ENCODE data around the gene ATP6V1C2. TPM values are rescaled to one million over a fixed set of nuclear protein-coding genes. Genes with fewer than 3 reads are reported as not detected.

The ATP6V1C2 gene
- total RNA-seq, 1 experiment from 2014 or later, result 2.0 TPM

- H3K9me2 ChIP-seq (ENCODE audit: insufficient read depth), result no peaks in the 10 kb centered on the region
- POLR2A ChIA-PET, result no interaction called here
- no peak overlapping the region for H3K4me2 ChIP-seq (ENCODE audit: low read length)
- ATAC-seq (no peak), DNase-seq (ENCODE audit: low read depth, low spot score) (no peak)
- no peak overlapping the region for H2AFZ ChIP-seq (ENCODE audit: low read depth, low read length, poor library complexity, severe bottlenecking)
- no peaks in the 10 kb centered on the region for H3K27me3 ChIP-seq (ENCODE audit: insufficient read depth, low read length)
- H3K79me2 ChIP-seq (ENCODE audit: insufficient read depth, low read length), result no peaks in the 10 kb centered on the region
- H3K4me3 ChIP-seq (replicated peaks in 1 of 2; ENCODE audit: low read depth in 1 of 2, low read length in 2 of 2), result no peak overlapping the region
- no TSS peak for BruUV-seq (replicated peaks)
- no peak overlapping the region for H3K9ac ChIP-seq (ENCODE audit: low read length)
- RAD21 ChIA-PET (ENCODE audit: low non-redundant PET in 1 of 2, low total read pairs in 2 of 2, uncharacterized antibody in 2 of 2, unreplicated experiment in 2 of 2), result no interaction called here
- CTCF ChIA-PET, result no interaction called here
- intact Hi-C loops (cut with micrococcal nuclease), result no loop called here
- H3K4me1 ChIP-seq (ENCODE audit: control insufficient read depth in 1 of 2, insufficient read depth in 2 of 2, low read length in 2 of 2), result peaks cover 11 to 30% of the 10 kb centered on the region in 2 experiments
- H3K9me3 ChIP-seq (ENCODE audit: control insufficient read depth in 1 of 2, insufficient read depth in 1 of 2, low read depth in 1 of 2, low read length in 2 of 2), result no peaks in the 10 kb centered on the region
- no peak for TF ChIP-seq ATF3 (IDR thresholded peaks at IDR 0.05)
- no peak for TF ChIP-seq SRF (IDR thresholded peaks at IDR 0.05; ENCODE audit: low read depth)
- no peak for TF ChIP-seq FOSL1 (IDR thresholded peaks at IDR 0.05; ENCODE audit: low read depth)
- TF ChIP-seq CBX3 (IDR thresholded peaks at IDR 0.05; ENCODE audit: low read depth), result no peak
- TF ChIP-seq TCF7L2 (IDR thresholded peaks at IDR 0.05; ENCODE audit: borderline replicate concordance, extremely low read depth, insufficient read depth, insufficient read length), result no peak
- TF ChIP-seq JUND (IDR thresholded peaks at IDR 0.05), result no peak
- TF ChIP-seq ZNF274 (IDR thresholded peaks at IDR 0.05; ENCODE audit: low read depth, low read length), result no peak
- no peak for TF ChIP-seq POLR2A (IDR thresholded peaks at IDR 0.05; ENCODE audit: borderline replicate concordance, extremely low read depth, insufficient read depth, insufficient read length)
- H4K20me1 ChIP-seq (ENCODE audit: insufficient read depth), result no peaks in the 10 kb centered on the region
- no peak overlapping the region for H3K27ac ChIP-seq (ENCODE audit: low read depth, low read length)
- H3K36me3 ChIP-seq (ENCODE audit: control insufficient read depth in 1 of 2, insufficient read depth in 2 of 2, low read length in 2 of 2), result no peaks in the 10 kb centered on the region
These were observed 42.0 kb downstream of the ATP6V1C2 start for GRCh38 chr2:10763461-10763800.

- H3K9me2 ChIP-seq (ENCODE audit: insufficient read depth), result no peaks in the 10 kb centered on the region
- H3K4me1 ChIP-seq (ENCODE audit: control insufficient read depth in 1 of 2, insufficient read depth in 2 of 2, low read length in 2 of 2), result peaks cover 11 to 30% of the 10 kb centered on the region in 2 experiments
- POLR2A ChIA-PET, result no interaction called here
- no peaks in the 10 kb centered on the region for H4K20me1 ChIP-seq (ENCODE audit: insufficient read depth)
- no peak overlapping the region for H3K27ac ChIP-seq (ENCODE audit: low read depth, low read length)
- BruUV-seq (replicated peaks), result no TSS peak
- TF ChIP-seq REST (IDR thresholded peaks at IDR 0.05; ENCODE audit: low read depth) (no peak), TCF7L2 (IDR thresholded peaks at IDR 0.05; ENCODE audit: borderline replicate concordance, extremely low read depth, insufficient read depth, insufficient read length) (no peak), CBX3 (IDR thresholded peaks at IDR 0.05; ENCODE audit: low read depth) (no peak), RAD21 (IDR thresholded peaks at IDR 0.05; ENCODE audit: low read depth) (no peak), SP1 (IDR thresholded peaks at IDR 0.05; ENCODE audit: low read depth) (no peak)
- no peak for ATAC-seq
- H3K79me2 ChIP-seq (ENCODE audit: insufficient read depth, low read length), result no peaks in the 10 kb centered on the region
- no peak overlapping the region for H2AFZ ChIP-seq (ENCODE audit: low read depth, low read length, poor library complexity, severe bottlenecking)
- H3K27me3 ChIP-seq (ENCODE audit: insufficient read depth, low read length), result no peaks in the 10 kb centered on the region
- no peaks in the 10 kb centered on the region for H3K36me3 ChIP-seq (ENCODE audit: control insufficient read depth in 1 of 2, insufficient read depth in 2 of 2, low read length in 2 of 2)
- CTCF ChIA-PET, result no interaction called here
- RAD21 ChIA-PET (ENCODE audit: low non-redundant PET in 1 of 2, low total read pairs in 2 of 2, uncharacterized antibody in 2 of 2, unreplicated experiment in 2 of 2), result no interaction called here
- no peak for DNase-seq (ENCODE audit: low read depth, low spot score)
- no peak overlapping the region for H3K4me3 ChIP-seq (replicated peaks in 1 of 2; ENCODE audit: low read depth in 1 of 2, low read length in 2 of 2)
- no peak overlapping the region for H3K4me2 ChIP-seq (ENCODE audit: low read length)
- H3K9ac ChIP-seq (ENCODE audit: low read length), result no peak overlapping the region
- intact Hi-C loops (cut with micrococcal nuclease), result no loop called here
- no peaks in the 10 kb centered on the region for H3K9me3 ChIP-seq (ENCODE audit: control insufficient read depth in 1 of 2, insufficient read depth in 1 of 2, low read depth in 1 of 2, low read length in 2 of 2)
These were observed 42.8 kb downstream of the ATP6V1C2 start for GRCh38 chr2:10764096-10764785.

All from HCT116 (cell line).